ENCODE results near the gene PPM1E.

The PPM1E gene

GRCh38 chr17:59002126-59002525 lies 246.5 kb downstream of the PPM1E start:
- no peak overlapping the region for H2BK120ac ChIP-seq (ENCODE audit: insufficient read depth, low read length, poor library complexity)
- no peaks in the 10 kb centered on the region for H3K27me3 ChIP-seq (ENCODE audit: insufficient read depth, low read length)
- WGBS (ENCODE audit: extremely low coverage, insufficient coverage, insufficient read length): no CpG with 5 or more reads among the region's 3 CpGs
- H3K4me3 ChIP-seq (ENCODE audit: low read depth, low read length): no peak overlapping the region
- H3K14ac ChIP-seq (ENCODE audit: low read length): no peak overlapping the region
- H3K79me1 ChIP-seq (ENCODE audit: low read length): no peaks in the 10 kb centered on the region
- no peak overlapping the region for H4K12ac ChIP-seq (ENCODE audit: low read depth, low read length)
- H3K4me2 ChIP-seq (ENCODE audit: low read length): no peak overlapping the region
- no peak overlapping the region for H2AFZ ChIP-seq (ENCODE audit: insufficient read depth, low read length, poor library complexity)
- H4K8ac ChIP-seq (ENCODE audit: low read depth, low read length): no peak overlapping the region
- H3K23ac ChIP-seq (ENCODE audit: low read length): no peak overlapping the region
- H4K91ac ChIP-seq (ENCODE audit: low read depth, low read length): no peak overlapping the region
- peaks cover 2% of the 10 kb centered on the region in 2 experiments for H3K36me3 ChIP-seq (ENCODE audit: control insufficient read depth in 1 of 2, insufficient read depth in 2 of 2, low read length in 2 of 2)
- no peak for DNase-seq
- H3K18ac ChIP-seq (ENCODE audit: low read length): no peak overlapping the region
- H2BK5ac ChIP-seq (ENCODE audit: low read depth, low read length, poor library complexity): no peak overlapping the region
- H2AK5ac ChIP-seq (ENCODE audit: low read length): no peak overlapping the region
- H3K4ac ChIP-seq (ENCODE audit: low read depth, low read length): no peak overlapping the region
- no peaks in the 10 kb centered on the region for H3K79me2 ChIP-seq (ENCODE audit: control insufficient read depth, insufficient read depth, low read length, poor library complexity)
- no peak overlapping the region for H3K9ac ChIP-seq (ENCODE audit: low read length)
- H3K27ac ChIP-seq (ENCODE audit: low read depth, low read length): no peak overlapping the region
- H3K4me1 ChIP-seq (ENCODE audit: control insufficient read depth in 1 of 2, insufficient read depth in 2 of 2, low read length in 2 of 2): peaks cover 0 to 2% of the 10 kb centered on the region in 2 experiments
- no peak overlapping the region for H2BK12ac ChIP-seq (ENCODE audit: low read length)
- H3K9me3 ChIP-seq (ENCODE audit: insufficient read depth, low read depth, low read length): no peaks in the 10 kb centered on the region

- H3K4me1 ChIP-seq (ENCODE audit: control insufficient read depth in 1 of 2, insufficient read depth in 2 of 2, low read length in 2 of 2): peaks cover 0 to 2% of the 10 kb centered on the region in 2 experiments
- peaks cover 2% of the 10 kb centered on the region in 2 experiments for H3K36me3 ChIP-seq (ENCODE audit: control insufficient read depth in 1 of 2, insufficient read depth in 2 of 2, low read length in 2 of 2)
- no peak overlapping the region for H2BK12ac ChIP-seq (ENCODE audit: low read length)
- H3K9me3 ChIP-seq (ENCODE audit: insufficient read depth, low read depth, low read length): no peaks in the 10 kb centered on the region
- H4K12ac ChIP-seq (ENCODE audit: low read depth, low read length): no peak overlapping the region
- no peaks in the 10 kb centered on the region for H3K27me3 ChIP-seq (ENCODE audit: insufficient read depth, low read length)
- no peak overlapping the region for H2BK120ac ChIP-seq (ENCODE audit: insufficient read depth, low read length, poor library complexity)
- H3K79me1 ChIP-seq (ENCODE audit: low read length): no peaks in the 10 kb centered on the region
- no peak overlapping the region for H3K9ac ChIP-seq (ENCODE audit: low read length)
- no peak overlapping the region for H3K27ac ChIP-seq (ENCODE audit: low read depth, low read length)
- no peak overlapping the region for H3K23ac ChIP-seq (ENCODE audit: low read length)
- H3K79me2 ChIP-seq (ENCODE audit: control insufficient read depth, insufficient read depth, low read length, poor library complexity): no peaks in the 10 kb centered on the region
- peak; percentile 88 to 94 for DNase-seq
- H4K8ac ChIP-seq (ENCODE audit: low read depth, low read length): no peak overlapping the region
- no peak overlapping the region for H3K4me2 ChIP-seq (ENCODE audit: low read length)
- H2AK5ac ChIP-seq (ENCODE audit: low read length): no peak overlapping the region
- no peak overlapping the region for H3K18ac ChIP-seq (ENCODE audit: low read length)
- WGBS (ENCODE audit: extremely low coverage, insufficient coverage, insufficient read length): no CpG with 5 or more reads among the region's 2 CpGs
- no peak overlapping the region for H3K4me3 ChIP-seq (ENCODE audit: low read depth, low read length)
- H2BK5ac ChIP-seq (ENCODE audit: low read depth, low read length, poor library complexity): no peak overlapping the region
- no peak overlapping the region for H3K14ac ChIP-seq (ENCODE audit: low read length)
- H2AFZ ChIP-seq (ENCODE audit: insufficient read depth, low read length, poor library complexity): no peak overlapping the region
- H3K4ac ChIP-seq (ENCODE audit: low read depth, low read length): no peak overlapping the region
- no peak overlapping the region for H4K91ac ChIP-seq (ENCODE audit: low read depth, low read length)
Observed at GRCh38 chr17:59002848-59003247, 247.2 kb downstream of the PPM1E start.

- Histone ChIP-seq H3K18ac (ENCODE audit: low read length) (no peak overlapping the region), H3K79me2 (ENCODE audit: control insufficient read depth, insufficient read depth, low read length, poor library complexity) (no peaks in the 10 kb centered on the region), H4K8ac (ENCODE audit: low read depth, low read length) (no peak overlapping the region), H3K36me3 (ENCODE audit: control insufficient read depth in 1 of 2, insufficient read depth in 2 of 2, low read length in 2 of 2) (peaks cover under 1% of the 10 kb centered on the region in 2 experiments), H3K79me1 (ENCODE audit: low read length) (no peaks in the 10 kb centered on the region), H3K14ac (ENCODE audit: low read length) (no peak overlapping the region), H3K9me3 (ENCODE audit: insufficient read depth, low read depth, low read length) (no peaks in the 10 kb centered on the region), H4K12ac (ENCODE audit: low read depth, low read length) (no peak overlapping the region), H4K91ac (ENCODE audit: low read depth, low read length) (no peak overlapping the region), H3K4me2 (ENCODE audit: low read length) (no peak overlapping the region), H2BK5ac (ENCODE audit: low read depth, low read length, poor library complexity) (no peak overlapping the region), H3K23ac (ENCODE audit: low read length) (no peak overlapping the region), H3K4me3 (ENCODE audit: low read depth, low read length) (no peak overlapping the region), H2BK12ac (ENCODE audit: low read length) (no peak overlapping the region), H3K27ac (ENCODE audit: low read depth, low read length) (no peak overlapping the region), H2AFZ (ENCODE audit: insufficient read depth, low read length, poor library complexity) (no peak overlapping the region), H3K27me3 (ENCODE audit: insufficient read depth, low read length) (no peaks in the 10 kb centered on the region), H2AK5ac (ENCODE audit: low read length) (no peak overlapping the region), H3K4ac (ENCODE audit: low read depth, low read length) (no peak overlapping the region), H2BK120ac (ENCODE audit: insufficient read depth, low read length, poor library complexity) (no peak overlapping the region), H3K4me1 (ENCODE audit: control insufficient read depth in 1 of 2, insufficient read depth in 2 of 2, low read length in 2 of 2) (peaks cover 0 to 2% of the 10 kb centered on the region in 2 experiments), H3K9ac (ENCODE audit: low read length) (no peak overlapping the region)
- no CpG with 5 or more reads among the region's 1 CpG for WGBS (ENCODE audit: extremely low coverage, insufficient coverage, insufficient read length)
- no peak for DNase-seq
Observed at GRCh38 chr17:59003860-59004259, 248.2 kb downstream of the PPM1E start.

- WGBS (ENCODE audit: extremely low coverage, insufficient coverage, insufficient read length): no CpG with 5 or more reads among the region's 4 CpGs
- H3K36me3 ChIP-seq (ENCODE audit: control insufficient read depth in 1 of 2, insufficient read depth in 2 of 2, low read length in 2 of 2): no peaks in the 10 kb centered on the region
- H3K9ac ChIP-seq (ENCODE audit: low read length): no peak overlapping the region
- no peaks in the 10 kb centered on the region for H3K9me3 ChIP-seq (ENCODE audit: insufficient read depth, low read depth, low read length)
- H3K4me2 ChIP-seq (ENCODE audit: low read length): no peak overlapping the region
- H4K12ac ChIP-seq (ENCODE audit: low read depth, low read length): no peak overlapping the region
- no peak overlapping the region for H2BK120ac ChIP-seq (ENCODE audit: insufficient read depth, low read length, poor library complexity)
- H3K18ac ChIP-seq (ENCODE audit: low read length): no peak overlapping the region
- H3K23ac ChIP-seq (ENCODE audit: low read length): no peak overlapping the region
- peaks cover 0 to 2% of the 10 kb centered on the region in 2 experiments for H3K4me1 ChIP-seq (ENCODE audit: control insufficient read depth in 1 of 2, insufficient read depth in 2 of 2, low read length in 2 of 2)
- no peak overlapping the region for H2BK5ac ChIP-seq (ENCODE audit: low read depth, low read length, poor library complexity)
- no peaks in the 10 kb centered on the region for H3K27me3 ChIP-seq (ENCODE audit: insufficient read depth, low read length)
- H3K14ac ChIP-seq (ENCODE audit: low read length): no peak overlapping the region
- no peak overlapping the region for H4K8ac ChIP-seq (ENCODE audit: low read depth, low read length)
- no peaks in the 10 kb centered on the region for H3K79me1 ChIP-seq (ENCODE audit: low read length)
- no peak overlapping the region for H3K27ac ChIP-seq (ENCODE audit: low read depth, low read length)
- no peaks in the 10 kb centered on the region for H3K79me2 ChIP-seq (ENCODE audit: control insufficient read depth, insufficient read depth, low read length, poor library complexity)
- no peak overlapping the region for H4K91ac ChIP-seq (ENCODE audit: low read depth, low read length)
- no peak overlapping the region for H3K4ac ChIP-seq (ENCODE audit: low read depth, low read length)
- no peak overlapping the region for H2BK12ac ChIP-seq (ENCODE audit: low read length)
- DNase-seq: peak; percentile 58 to 90
- no peak overlapping the region for H3K4me3 ChIP-seq (ENCODE audit: low read depth, low read length)
- no peak overlapping the region for H2AK5ac ChIP-seq (ENCODE audit: low read length)
- no peak overlapping the region for H2AFZ ChIP-seq (ENCODE audit: insufficient read depth, low read length, poor library complexity)
Observed at GRCh38 chr17:59004338-59005111, 248.9 kb downstream of the PPM1E start.
